Inferior parietal cortex (tissue), 1 donor: ENCODE results near the gene DLGAP3.

Source experiments
- DNase-seq: peaks from one replicate; pipeline ENCODE4 v3.0.0-alpha.2; 2016; ENCODE audit errors: extremely low spot score

The DLGAP3 gene

DNA sequence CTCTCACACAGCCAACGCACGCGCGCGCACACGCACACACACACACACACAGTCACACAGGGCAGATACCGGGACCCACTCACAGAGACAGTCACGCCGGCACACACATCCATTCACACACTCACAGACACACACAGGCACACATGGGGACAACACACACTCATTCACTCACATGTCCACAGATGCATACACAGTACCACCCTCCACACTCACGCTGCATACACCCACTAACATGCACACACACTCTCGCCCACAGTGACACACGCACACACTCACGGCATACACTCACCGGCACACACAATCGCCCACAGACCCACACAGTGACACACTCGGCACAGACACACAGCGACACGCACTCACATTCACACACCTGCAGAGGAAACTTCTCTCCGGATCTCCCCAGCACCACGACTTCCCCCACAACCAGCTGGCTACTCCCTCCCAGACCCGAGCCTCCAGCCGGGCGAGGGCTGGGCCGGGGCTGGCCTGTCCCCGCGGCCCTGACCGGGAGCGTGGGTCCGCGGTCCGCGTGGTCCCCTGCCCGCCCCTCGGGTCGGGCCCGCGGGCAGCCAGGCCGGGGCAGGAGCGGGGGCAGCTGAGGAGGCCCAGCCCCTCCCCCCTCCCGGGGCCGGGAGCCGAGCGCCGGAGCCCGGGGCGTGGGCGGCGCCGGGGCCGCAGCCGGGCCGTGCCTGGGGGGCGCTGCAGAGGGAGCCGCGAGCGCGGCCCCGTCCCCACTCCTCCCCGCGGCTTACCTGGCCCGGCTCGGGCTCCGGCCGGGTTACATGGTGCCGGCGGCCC, 552 bp downstream of the DLGAP3 start:
- no peak for DNase-seq

- DNase-seq, result no peak
These were observed 1.3 kb downstream of the DLGAP3 start for GRCh38 chr1:34928066-34928696.

DNA sequence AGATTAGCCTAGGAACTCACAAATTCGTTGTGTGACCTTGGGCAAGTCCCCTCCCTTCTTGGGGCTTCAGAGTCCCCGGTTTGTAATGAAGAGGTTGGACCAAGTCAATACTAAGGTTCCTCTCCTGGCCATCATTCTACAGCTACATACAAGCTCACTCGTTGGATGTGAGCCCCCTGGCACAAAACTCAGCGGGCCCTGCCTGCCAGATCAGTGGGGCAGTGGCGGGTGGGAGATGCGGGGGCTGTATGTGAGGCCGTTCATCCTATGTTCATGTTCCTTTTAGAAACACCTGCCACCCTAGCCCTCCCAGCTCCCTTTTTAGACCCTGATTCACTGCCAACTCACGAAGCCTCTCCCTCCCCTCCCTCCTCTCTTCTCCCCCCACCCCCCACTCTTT, 2.1 kb downstream of the DLGAP3 start:
- no peak for DNase-seq

DNA sequence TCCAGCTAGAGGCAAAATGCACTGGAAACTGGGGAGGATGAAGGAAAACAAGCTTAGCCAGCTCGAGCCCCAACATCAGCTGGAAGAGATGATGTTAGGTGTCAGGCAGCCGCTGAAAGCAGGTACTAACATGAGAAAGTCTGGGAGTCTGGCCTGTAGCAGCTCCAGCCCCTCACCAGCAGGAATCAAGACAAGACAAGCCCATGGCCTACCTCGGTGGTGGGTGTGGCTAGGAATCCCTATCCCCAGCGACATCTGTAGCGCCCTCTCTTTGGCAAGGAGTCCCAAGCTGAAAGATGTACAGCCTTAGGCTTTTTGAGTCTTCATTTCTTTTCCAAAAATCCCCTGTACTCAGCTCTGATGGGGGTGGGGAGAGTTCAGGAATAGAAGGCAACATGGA, 2.6 kb downstream of the DLGAP3 start:
- DNase-seq, result no peak

DNA sequence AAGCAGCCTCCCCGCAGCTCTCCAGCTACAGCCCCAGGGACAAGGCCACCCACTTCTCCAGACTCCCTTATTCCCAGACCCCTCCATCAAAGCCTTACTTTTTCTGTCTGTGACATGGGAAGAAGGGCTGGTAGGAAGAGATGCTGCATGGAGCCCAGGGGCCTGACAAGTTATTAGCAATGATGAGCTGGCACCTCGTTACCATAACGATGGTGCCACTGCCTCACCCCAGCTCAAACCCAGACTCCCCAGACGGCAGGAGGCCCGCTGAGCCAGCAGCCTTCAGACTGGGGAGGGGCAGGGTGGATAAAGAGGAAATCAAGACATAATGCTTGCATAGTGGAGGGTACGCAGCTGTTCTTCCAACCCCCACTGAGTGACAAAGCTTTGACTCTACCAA, 3.3 kb downstream of the DLGAP3 start:
- no peak for DNase-seq

DNA sequence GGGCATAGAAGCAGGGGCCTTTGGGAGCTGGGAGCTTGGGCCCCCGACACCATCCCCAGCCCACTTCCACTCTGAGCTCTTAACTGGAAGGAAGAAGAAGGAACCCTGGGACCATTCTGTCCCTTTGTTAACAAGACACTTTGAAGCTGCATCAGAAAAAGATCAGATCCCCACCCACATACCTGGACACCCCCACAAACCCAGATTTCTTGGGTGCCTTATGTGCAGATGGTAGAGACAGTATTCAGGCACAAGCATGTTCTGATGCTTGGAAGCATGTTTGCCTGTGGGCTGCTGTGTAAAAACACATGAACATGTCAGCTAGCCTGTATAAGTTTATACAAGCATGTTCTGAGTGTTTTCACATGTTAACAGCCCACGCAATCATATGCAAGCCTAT, 3.7 kb downstream of the DLGAP3 start:
- no peak for DNase-seq

DNA sequence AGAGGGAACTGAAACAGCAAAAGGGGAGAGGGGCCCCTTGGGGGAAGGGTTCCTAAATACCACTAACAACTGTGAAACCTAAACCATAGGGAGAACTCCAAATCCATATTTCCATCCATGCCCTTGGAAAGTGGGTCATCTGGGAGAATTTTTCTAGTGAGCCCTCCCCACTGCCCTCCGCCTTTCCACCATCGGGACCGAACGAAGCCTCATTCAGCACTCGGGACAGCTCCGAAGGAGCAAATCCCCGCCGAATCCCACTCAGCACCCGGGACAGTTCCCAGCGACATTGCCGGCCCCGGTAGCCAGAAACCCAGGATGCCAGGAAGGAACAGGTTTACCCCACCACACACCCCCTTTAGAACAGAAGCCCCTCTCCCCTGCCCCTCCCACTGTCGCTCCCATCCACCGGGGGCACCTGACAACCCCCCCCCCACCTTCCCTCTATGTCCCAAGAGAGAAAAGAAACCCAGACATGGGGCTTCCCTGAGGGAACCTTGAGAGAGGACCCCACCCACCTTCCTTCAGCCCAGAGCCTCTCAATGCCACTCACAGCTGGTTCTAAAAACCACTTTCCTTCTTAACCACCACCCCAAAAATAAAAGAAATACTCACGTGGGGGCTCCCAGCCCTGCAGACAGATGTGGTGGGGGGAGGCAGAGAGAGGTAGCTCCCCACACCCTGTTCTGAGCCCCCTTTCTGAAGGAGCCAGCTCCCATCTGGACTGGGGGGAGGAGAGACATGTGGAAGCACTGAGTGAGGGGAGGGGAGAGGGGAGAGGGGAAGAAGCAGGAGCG, 4.5 kb downstream of the DLGAP3 start:
- DNase-seq, result no peak

GRCh38 chr1:34923490-34923889, 6.0 kb downstream of the DLGAP3 start:
- no peak for DNase-seq

DNA sequence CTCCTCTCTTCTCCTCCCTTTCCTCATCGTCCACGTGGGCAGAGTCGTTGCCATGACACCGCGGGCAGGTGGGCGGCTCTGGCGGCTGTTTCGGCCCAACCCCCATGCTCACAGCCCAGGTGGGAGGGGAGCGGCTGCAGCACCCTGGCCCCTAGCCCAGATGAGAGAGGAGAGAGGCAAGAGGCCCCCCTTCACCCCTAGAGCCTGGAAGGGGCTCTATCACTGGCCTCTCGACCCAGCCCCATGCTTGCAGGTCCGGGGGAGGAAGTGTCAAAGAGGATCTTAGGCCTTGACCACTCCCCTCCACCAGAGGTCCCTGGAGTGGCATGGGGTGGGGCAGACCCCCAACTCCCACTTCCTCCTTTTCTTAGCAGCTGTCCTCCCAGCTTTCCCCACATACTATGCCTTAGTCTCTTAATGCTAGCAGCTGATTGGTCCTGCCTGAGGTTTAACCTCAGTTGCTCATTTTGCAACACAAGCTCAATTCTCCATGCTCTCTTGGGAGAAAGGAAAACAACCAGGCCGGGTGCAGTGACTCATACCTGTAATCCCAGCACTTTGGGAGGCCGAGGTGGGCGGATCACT, 10.4 kb downstream of the DLGAP3 start:
- no peak for DNase-seq

DNA sequence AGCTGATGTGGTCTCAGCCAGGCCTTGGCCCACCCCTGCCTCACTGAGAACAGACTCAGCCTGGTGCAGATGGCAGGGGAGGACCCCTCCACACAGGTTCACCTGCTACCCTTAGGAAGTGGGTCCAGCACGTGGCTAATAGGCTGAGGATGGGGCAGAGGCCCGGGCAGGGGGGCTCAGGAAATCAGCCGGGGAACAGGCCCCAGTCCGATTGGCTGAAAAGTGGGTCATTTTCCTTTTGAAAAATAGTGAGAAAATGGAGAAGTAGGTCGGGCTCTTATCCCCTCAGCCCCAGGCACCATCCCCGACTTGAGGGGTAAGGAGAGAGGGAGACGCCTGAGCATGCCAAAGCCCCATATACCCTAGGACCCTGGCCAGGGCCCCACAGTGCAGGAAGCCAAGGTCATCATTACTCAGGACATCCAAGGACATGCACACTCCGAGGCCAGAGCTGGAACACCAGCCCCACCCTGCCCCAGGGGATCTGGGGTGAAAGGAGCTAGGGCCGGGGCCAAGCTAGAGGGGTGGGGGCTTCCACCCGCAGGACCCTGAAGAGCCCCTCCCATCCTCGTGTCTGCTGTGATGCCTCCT, 11.0 kb downstream of the DLGAP3 start:
- no peak for DNase-seq

DNA sequence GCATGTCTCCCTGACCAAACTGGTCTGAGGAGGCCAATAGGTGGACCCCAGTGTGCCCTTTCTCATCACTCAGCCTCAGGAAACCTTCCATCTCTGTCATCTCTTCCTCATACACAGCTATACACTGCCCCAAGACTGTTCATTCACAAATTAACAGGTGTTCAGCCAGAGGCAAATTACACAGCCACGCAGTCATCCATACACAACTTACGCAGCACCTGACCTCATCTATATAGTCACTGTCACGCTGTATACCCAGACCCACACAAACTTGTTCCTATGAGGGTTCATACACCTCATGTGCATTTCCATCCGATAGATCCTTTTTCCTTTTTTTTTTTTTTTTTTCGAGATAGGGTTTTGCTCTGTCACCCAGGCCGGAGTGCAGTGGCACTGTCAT, 12.4 kb downstream of the DLGAP3 start:
- DNase-seq, result no peak

DNA sequence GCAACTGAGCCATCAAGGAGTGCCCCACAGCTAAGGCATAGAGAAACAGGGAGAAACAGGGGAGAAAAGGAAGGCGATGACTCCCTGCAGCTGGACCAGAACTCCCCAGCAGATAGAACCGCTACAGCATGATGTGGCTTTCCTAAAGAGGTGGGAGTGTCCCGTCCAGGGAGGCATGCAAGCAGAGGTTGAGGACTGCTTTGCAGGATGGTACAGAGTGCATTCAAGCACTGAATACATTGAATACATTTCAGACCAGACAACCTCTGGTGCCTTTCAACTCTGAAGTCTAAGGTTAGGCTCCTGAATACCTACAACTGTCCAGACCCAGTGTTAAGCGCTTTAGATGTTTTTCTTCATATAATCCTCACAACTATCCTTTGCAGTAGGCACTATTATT, 13.3 kb downstream of the DLGAP3 start:
- no peak for DNase-seq

DNA sequence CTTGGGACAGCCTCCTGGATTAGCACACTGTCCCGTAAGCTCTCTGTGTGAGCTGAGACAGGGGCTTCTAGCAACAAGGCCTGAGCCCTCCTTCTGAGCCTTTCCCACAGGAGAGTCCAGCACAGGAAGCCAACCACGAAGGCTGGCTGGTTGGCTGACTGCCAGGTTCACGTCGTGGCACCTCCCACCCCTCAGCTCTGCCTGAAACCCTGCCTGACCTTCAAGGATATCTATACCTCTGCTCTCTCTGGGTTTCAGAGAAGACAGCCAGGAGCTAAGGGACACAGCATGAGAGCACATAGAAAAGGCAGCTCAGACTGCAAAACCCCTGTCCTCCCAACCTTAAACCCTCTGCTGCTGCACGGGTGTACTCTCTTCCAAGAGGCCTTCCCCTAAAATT, 13.9 kb downstream of the DLGAP3 start:
- DNase-seq, result no peak

DNA sequence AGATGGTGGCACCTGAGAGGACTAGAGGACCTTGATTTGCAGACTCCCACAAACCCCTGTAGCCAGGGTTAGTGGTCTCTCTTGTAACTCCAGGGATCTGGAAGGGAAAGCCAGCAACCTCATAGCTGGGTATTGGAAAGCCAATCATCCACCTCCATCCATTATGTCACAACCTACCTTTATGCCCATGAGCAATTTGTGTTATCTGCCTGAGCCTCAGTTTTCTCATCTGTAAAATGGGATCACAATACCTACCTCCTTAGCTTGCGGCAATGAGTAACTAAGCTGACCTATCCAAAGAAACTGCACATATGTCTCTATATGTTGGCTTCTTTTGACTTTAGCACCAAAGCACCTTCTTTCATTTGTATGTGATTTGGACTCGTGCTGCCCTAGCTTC, 14.5 kb downstream of the DLGAP3 start:
- DNase-seq, result no peak

- no peak for DNase-seq
These were observed 18.0 kb downstream of the DLGAP3 start for GRCh38 chr1:34911465-34911864.

- no peak for DNase-seq
These were observed 19.0 kb downstream of the DLGAP3 start for GRCh38 chr1:34910425-34910824.

GRCh38 chr1:34908369-34908768, 21.1 kb downstream of the DLGAP3 start:
- DNase-seq, result no peak

GRCh38 chr1:34907487-34908090, 21.9 kb downstream of the DLGAP3 start:
- no peak for DNase-seq

GRCh38 chr1:34906756-34907155, 22.7 kb downstream of the DLGAP3 start:
- no peak for DNase-seq

DNA sequence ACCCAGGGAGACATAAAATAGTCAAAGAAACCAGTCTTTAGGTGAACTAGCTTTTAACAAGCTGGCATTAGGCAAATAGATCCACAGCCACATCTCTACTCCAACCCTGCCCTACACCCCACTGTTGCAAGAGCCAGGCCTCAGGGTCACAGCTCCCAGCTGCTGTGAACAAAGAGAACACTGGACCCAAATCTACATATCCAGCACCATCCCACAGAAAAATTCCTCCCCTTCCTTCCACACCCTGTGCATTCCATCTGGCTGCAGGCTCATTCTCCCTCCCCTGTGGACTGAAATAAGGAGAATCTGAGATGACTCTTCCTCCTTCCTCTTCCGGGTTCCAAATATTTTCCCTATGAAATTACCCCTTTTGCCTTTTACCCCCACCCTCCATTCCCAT, 23.2 kb downstream of the DLGAP3 start:
- no peak for DNase-seq

GRCh38 chr1:34905098-34905459, 24.4 kb downstream of the DLGAP3 start:
- no peak for DNase-seq
